H1 (cell line): ENCODE data around the gene WDR33. TPM values are rescaled to one million over a fixed set of nuclear protein-coding genes. Genes with fewer than 3 reads are reported as not detected.

Source experiments
- CTCF ChIA-PET: fragments of 300-600 bp; sonication (Branson Sonifier 250); formaldehyde crosslinking; loops from one replicate; lab custom pipeline; 2021; ENCODE audit not compliant: partially characterized antibody; lab: Charles Lee
- POLR2A ChIA-PET: fragments of 300-600 bp; sonication (Branson Sonifier 250); formaldehyde crosslinking; loops from one replicate; lab custom pipeline; 2021; ENCODE audit warnings: inconsistent platforms; ENCODE audit not compliant: partially characterized antibody; lab: Charles Lee
- DNase-seq, 2 experiments: peaks; one replicate each; pipeline versions ENCODE4 v3.0.0 to v3.0.0-alpha.2; 2010 to 2022; ENCODE audit warnings: low spot score in 2 of 2, low read depth in 1 of 2, mixed read lengths in 1 of 2
- FAIRE-seq: peaks from 2 replicates; lab custom pipeline; 2011; peaks lifted over from hg19 to GRCh38; lab: Jason Lieb, UNC
- H2AFZ ChIP-seq: 2 replicates; pipeline ENCODE4 v1.8.1; 2012; ENCODE audit warnings: low read length, inconsistent platforms
- H2AK5ac ChIP-seq: 2 replicates; pipeline ENCODE4 v1.6.1; 2013; ENCODE audit warnings: low read depth, low read length
- H2BK120ac ChIP-seq: replicated peaks from 2 replicates; pipeline ENCODE3; 2013; ENCODE audit warnings: low read depth, low read length, inconsistent platforms
- H2BK12ac ChIP-seq: 2 replicates; pipeline ENCODE4 v1.6.1; 2013; ENCODE audit warnings: low read depth, low read length
- H2BK15ac ChIP-seq: 2 replicates; pipeline ENCODE4 v1.6.1; 2013; ENCODE audit warnings: low read length
- H2BK20ac ChIP-seq: 2 replicates; pipeline ENCODE4 v1.6.1; 2013; ENCODE audit warnings: low read length
- H2BK5ac ChIP-seq: 2 replicates; pipeline ENCODE4 v1.6.1; 2013; ENCODE audit warnings: low read depth, low read length
- H3K14ac ChIP-seq: 2 replicates; pipeline ENCODE4 v1.6.1; 2013; ENCODE audit warnings: inconsistent platforms; ENCODE audit not compliant: insufficient read length
- H3K18ac ChIP-seq: 2 replicates; pipeline ENCODE4 v1.6.1; 2013; ENCODE audit warnings: low read length; ENCODE audit errors: extremely low read depth
- H3K23ac ChIP-seq: 2 replicates; pipeline ENCODE4 v1.6.1; 2013; ENCODE audit warnings: inconsistent platforms; ENCODE audit not compliant: insufficient read length
- H3K23me2 ChIP-seq: 2 replicates; pipeline ENCODE4 v1.6.1; 2013; ENCODE audit warnings: low read depth, low read length
- H3K27ac ChIP-seq: 2 replicates; pipeline ENCODE4 v1.6.1; 2011; ENCODE audit warnings: low read depth, low read length, inconsistent platforms
- H3K27me3 ChIP-seq, 4 experiments: replicated peaks in 1 of 4; 1 replicate in 1 of 4; 2 replicates in 3 of 4; pipeline versions ENCODE4 v1.6.1 to v1.8.1; 2011 to 2013; ENCODE audit warnings: low read length in 3 of 4, mild to moderate bottlenecking in 3 of 4, inconsistent platforms in 2 of 4, mixed read lengths in 2 of 4, moderate library complexity in 1 of 4; ENCODE audit not compliant: control insufficient read depth in 3 of 4, insufficient read depth in 3 of 4; ENCODE audit errors: extremely low read depth in 1 of 4
- H3K36me3 ChIP-seq, 4 experiments: 2 replicates each; pipeline versions ENCODE4 v1.6.1 to v1.8.1; 2011 to 2013; ENCODE audit warnings: mild to moderate bottlenecking in 4 of 4, low read length in 3 of 4, moderate library complexity in 2 of 4, control low read depth in 1 of 4, inconsistent platforms in 1 of 4; ENCODE audit not compliant: insufficient read depth in 4 of 4, control insufficient read depth in 2 of 4
- H3K4ac ChIP-seq: replicated peaks from 2 replicates; pipeline ENCODE3; 2013; ENCODE audit warnings: low read length, low read depth, mixed read lengths, inconsistent platforms; ENCODE audit not compliant: insufficient read length
- H3K4me1 ChIP-seq, 4 experiments: replicated peaks in 1 of 4; 1 replicate in 1 of 4; 2 replicates in 3 of 4; pipeline versions ENCODE4 v1.6.1 to v1.8.1; 2011 to 2013; ENCODE audit warnings: low read length in 3 of 4, inconsistent platforms in 2 of 4, mixed read lengths in 1 of 4; ENCODE audit not compliant: insufficient read depth in 4 of 4, control insufficient read depth in 3 of 4
- H3K4me2 ChIP-seq, 2 experiments: 2 replicates each; pipeline versions ENCODE4 v1.6.1 to v1.8.1; 2011 to 2013; ENCODE audit warnings: low read depth in 2 of 2, low read length in 2 of 2, control low read depth in 1 of 2, inconsistent platforms in 1 of 2, mild to moderate bottlenecking in 1 of 2; ENCODE audit not compliant: insufficient read depth in 1 of 2
- H3K4me3 ChIP-seq, 4 experiments: fragments of 200-600, 300-600 bp in 1 of 4; sonication (generic), shearing (Covaris generic), sonication (Bioruptor Twin) in 1 of 4; 2 replicates each; pipeline versions ENCODE4 v1.5.1 to v1.8.1; 2011 to 2016; ENCODE audit warnings: low read length in 4 of 4, low read depth in 3 of 4, control low read depth in 2 of 4, inconsistent platforms in 2 of 4, mild to moderate bottlenecking in 2 of 4, mixed read lengths in 1 of 4, moderate library complexity in 1 of 4; ENCODE audit not compliant: insufficient read depth in 2 of 4; ENCODE audit errors: extremely low read depth in 1 of 4
- H3K56ac ChIP-seq: replicated peaks from 2 replicates; pipeline ENCODE3; 2013; ENCODE audit warnings: low read depth, mild to moderate bottlenecking, mixed read lengths, low read length, inconsistent platforms; ENCODE audit not compliant: insufficient read length
- H3K79me1 ChIP-seq: 2 replicates; pipeline ENCODE4 v1.6.1; 2013; ENCODE audit warnings: low read depth, low read length, control low read depth
- H3K79me2 ChIP-seq, 2 experiments: 2 replicates each; pipeline versions ENCODE4 v1.6.1 to v1.8.1; 2012 to 2013; ENCODE audit warnings: low read length in 2 of 2, mild to moderate bottlenecking in 2 of 2, inconsistent platforms in 1 of 2; ENCODE audit not compliant: insufficient read depth in 2 of 2, control insufficient read depth in 1 of 2
- H3K9ac ChIP-seq, 4 experiments: replicated peaks in 1 of 4; 1 replicate in 1 of 4; 2 replicates in 3 of 4; pipeline versions ENCODE4 v1.6.1 to v1.8.1; 2011 to 2013; ENCODE audit warnings: low read depth in 3 of 4, low read length in 3 of 4, control low read depth in 2 of 4, mild to moderate bottlenecking in 2 of 4, moderate library complexity in 2 of 4, inconsistent platforms in 1 of 4; ENCODE audit errors: extremely low read depth in 1 of 4
- H3K9me3 ChIP-seq, 2 experiments: 2 replicates each; pipeline versions ENCODE4 v1.6.1 to v1.8.1; 2012 to 2013; ENCODE audit warnings: mild to moderate bottlenecking in 2 of 2, moderate library complexity in 2 of 2, control low read depth in 1 of 2, inconsistent platforms in 1 of 2, low read depth in 1 of 2, low read length in 1 of 2, mixed read lengths in 1 of 2; ENCODE audit not compliant: insufficient read depth in 2 of 2
- H4K20me1 ChIP-seq, 2 experiments: replicated peaks in 1 of 2; 2 replicates each; pipeline versions ENCODE3 to v1.8.1; 2011 to 2013; ENCODE audit warnings: inconsistent platforms in 2 of 2, low read length in 2 of 2, mild to moderate bottlenecking in 1 of 2; ENCODE audit not compliant: insufficient read depth in 2 of 2, control insufficient read depth in 1 of 2
- H4K5ac ChIP-seq: 2 replicates; pipeline ENCODE4 v1.6.1; 2013; ENCODE audit warnings: low read length, low read depth, mixed read lengths, inconsistent platforms; ENCODE audit not compliant: insufficient read length
- H4K8ac ChIP-seq: 2 replicates; pipeline ENCODE4 v1.8.0; 2013; ENCODE audit warnings: mild to moderate bottlenecking, moderate library complexity, low read length, inconsistent platforms; ENCODE audit not compliant: insufficient read depth; ENCODE audit errors: extremely low read depth
- H4K91ac ChIP-seq: replicated peaks from 2 replicates; pipeline ENCODE3; 2013; ENCODE audit warnings: low read length, mixed read lengths, inconsistent platforms; ENCODE audit not compliant: insufficient read length
- ASH2L ChIP-seq: fragments of 200-600, 300-600 bp; sonication (generic); IDR thresholded peaks from one replicate; pipeline ENCODE4 v1.7.1; 2017; ENCODE audit warnings: low read length
- BCL11A ChIP-seq, 2 experiments: IDR thresholded peaks; one replicate each; pipeline ENCODE4 v1.6.1; 2011; ENCODE audit warnings: low read depth in 2 of 2, low read length in 2 of 2, mild to moderate bottlenecking in 2 of 2
- FOSL1 ChIP-seq: IDR thresholded peaks from 2 replicates; pipeline ENCODE4 v1.6.1; 2011; ENCODE audit warnings: mild to moderate bottlenecking, low read depth, low read length, moderate library complexity; ENCODE audit not compliant: insufficient read depth
- NRF1 ChIP-seq: IDR thresholded peaks from 2 replicates; pipeline ENCODE4 v1.6.1; 2011; ENCODE audit warnings: mild to moderate bottlenecking, low read depth, low read length, improper control_type of control experiment
- RXRA ChIP-seq: IDR thresholded peaks from 2 replicates; pipeline ENCODE4 v1.6.1; 2011; ENCODE audit warnings: low read depth, mild to moderate bottlenecking, low read length, moderate library complexity; ENCODE audit not compliant: insufficient read depth
- SIX5 ChIP-seq: IDR thresholded peaks from 2 replicates; pipeline ENCODE4 v1.6.1; 2011; ENCODE audit warnings: mild to moderate bottlenecking, low read depth, low read length
- SP2 ChIP-seq: IDR thresholded peaks from 2 replicates; pipeline ENCODE4 v1.6.1; 2012; ENCODE audit warnings: mild to moderate bottlenecking, low read length, inconsistent platforms
- SP4 ChIP-seq: IDR thresholded peaks from 2 replicates; pipeline ENCODE4 v1.6.1; 2012; ENCODE audit warnings: low read length, inconsistent platforms
- SUZ12 ChIP-seq: fragments of 200-600 bp; sonication (generic); IDR thresholded peaks from 2 replicates; pipeline ENCODE4 v1.6.1; 2012; ENCODE audit warnings: mild to moderate bottlenecking, inconsistent platforms, low read length, moderate library complexity, mixed read lengths
- TEAD4 ChIP-seq: IDR thresholded peaks from 2 replicates; pipeline ENCODE4 v1.6.1; 2012; ENCODE audit warnings: low read depth, low read length, inconsistent platforms, mixed read lengths
- WGBS, 2 experiments: shearing (Covaris generic) in 1 of 2; methylation state at CpG; one replicate each; pipeline versions ENCODE4 v1.1.6 to v1.1.7; 2013 to 2015; ENCODE audit warnings: low lambda C conversion rate in 2 of 2, mixed read lengths in 2 of 2, inconsistent platforms in 1 of 2, low coverage in 1 of 2, missing lambda C conversion rate in 1 of 2; ENCODE audit not compliant: insufficient replicate concordance in 2 of 2, insufficient coverage in 1 of 2, insufficient read length in 1 of 2; ENCODE audit errors: extremely low coverage in 1 of 2, missing lambda C conversion rate in 1 of 2; 5-methylcytosine and 5-hydroxymethylcytosine counted together
- polyA plus RNA-seq, 7 experiments: library from polyadenylated mRNA; depleted of rRNA in 3 of 7; stranded (reverse) in 5 of 7; unstranded in 2 of 7; fragments of >200 nt in 5 of 7; fragments of 200-250 nt in 2 of 7; gene quantifications; 1 replicate in 5 of 7; 2 replicates in 1 of 7; 4 replicates in 1 of 7; pipeline versions ENCODE4 v1.2.1 to v1.2.3, GENCODE V29; 2011 to 2013; ENCODE audit warnings: missing spikeins in 2 of 7, mixed read lengths in 2 of 7
- total RNA-seq: library from RNA; stranded (reverse); fragmentation: NEBNext Ultra II Directional; extraction: Animal tissue kit (Norgen Biotek cat#: 25700); gene quantifications from 2 replicates; pipeline ENCODE4 v1.2.1, GENCODE V29; 2021
- TF ChIP-seq, protein P1 (sequence below): IDR thresholded peaks from 2 replicates; pipeline ENCODE4 v1.6.1; 2011; ENCODE audit warnings: low read depth, mild to moderate bottlenecking, low read length; ENCODE audit not compliant: insufficient read depth

WDR33 gene
- total and polyA plus RNA-seq, 2 of the 8 experiments (the other 6 are each of a cell fraction or from before 2014, with no cell fraction given) = 18.1 to 82.7 TPM

DNA sequence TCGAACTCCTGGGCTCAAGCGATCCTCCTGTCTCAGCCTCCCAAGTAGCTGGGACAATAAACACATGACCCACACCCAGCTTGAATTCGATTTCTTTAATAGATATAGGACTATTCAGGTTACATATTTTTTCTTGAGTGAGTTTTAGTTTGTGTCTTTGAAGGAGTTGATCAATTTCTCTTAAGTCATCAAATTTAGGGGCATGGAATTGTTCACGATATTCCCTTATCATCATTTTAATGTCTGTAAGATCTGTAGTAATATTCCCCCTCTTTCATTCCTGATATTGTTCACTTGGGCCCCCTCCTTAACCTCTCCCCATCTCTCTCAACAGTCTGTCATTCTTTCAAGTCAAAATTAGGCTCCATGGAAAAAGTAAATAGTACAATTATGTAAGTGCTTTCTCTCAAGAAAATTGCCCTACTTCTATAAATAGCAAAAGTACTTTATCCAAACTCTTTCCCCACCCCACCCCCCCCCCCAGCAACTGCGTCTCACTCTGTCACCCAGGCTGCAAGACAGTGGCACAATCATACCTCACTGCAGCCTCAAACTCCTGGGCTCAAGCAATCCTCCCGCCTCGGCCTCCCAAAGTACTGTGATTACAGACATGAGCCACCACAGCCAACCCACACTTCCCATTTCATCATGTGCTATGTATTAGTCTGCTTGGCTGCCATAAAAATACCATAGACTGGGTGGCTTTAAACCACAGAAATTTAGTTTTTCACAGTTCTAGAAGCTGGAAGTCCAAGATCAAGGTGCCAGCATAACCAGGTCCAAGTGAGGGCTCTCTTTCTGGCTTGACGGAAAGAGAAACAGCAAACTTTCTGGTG lies 20.1 kb downstream of the WDR33 start:
- Histone ChIP-seq H2BK15ac (no peak overlapping the region), H3K4ac (no peak overlapping the region), H2BK12ac (no peak overlapping the region), H3K9ac (no peak overlapping the region), H3K9me3 (0 out of 4 replicates have a peak, but pooled peaks cover 2 to 5% of the 10 kb centered on the region in 2 experiments)
- WGBS, 2 experiments = 94% methylated on average over 8 of the region's 8 CpGs; no CpG with 5 or more reads in 1 of the 2 experiments
- POLR2A ChIA-PET = interaction anchor here (0.6 kb wide), 2 partner anchors 67 to 286 kb away, joined by 3 to 4 read pairs; no protein-coding TSS in a partner anchor
- TF ChIP-seq SP2 = no peak
- no peak for TF ChIP-seq BCL11A (IDR thresholded peaks at IDR 0.05; ENCODE audit: low read depth in 2 of 2, low read length in 2 of 2)
- no peak for TF ChIP-seq ASH2L
- no peak for TF ChIP-seq RXRA
- no peak for TF ChIP-seq FOSL1
- TF ChIP-seq TEAD4 = no peak
- TF ChIP-seq SP4 = no peak
- TF ChIP-seq SUZ12 = no peak
- TF ChIP-seq NRF1 = no peak
- TF ChIP-seq SIX5 = no peak
- TF ChIP-seq, protein P1, sequence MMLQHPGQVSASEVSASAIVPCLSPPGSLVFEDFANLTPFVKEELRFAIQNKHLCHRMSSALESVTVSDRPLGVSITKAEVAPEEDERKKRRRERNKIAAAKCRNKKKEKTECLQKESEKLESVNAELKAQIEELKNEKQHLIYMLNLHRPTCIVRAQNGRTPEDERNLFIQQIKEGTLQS = no peak
- TF ChIP-seq, all 59 proteins: peak for 0
- H4K20me1 ChIP-seq = peaks cover 0 to 3% of the 10 kb centered on the region in 2 experiments
- CTCF ChIA-PET = interaction anchor here (0.6 kb wide), 1 partner anchor 300 kb away, joined by 3 read pairs; the partner anchor contains the start of gene UGGT1
- no peak overlapping the region for H3K14ac ChIP-seq
- H3K56ac ChIP-seq = no peak overlapping the region
- H3K36me3 ChIP-seq = peaks cover 0 to 5% (median 1%) of the 10 kb centered on the region in 4 experiments; a peak in 2 of 8 replicates
- H3K27ac ChIP-seq = no peak overlapping the region
- no peak overlapping the region for H3K4me2 ChIP-seq
- DNase-seq = no peak
- no peak overlapping the region for H2BK5ac ChIP-seq
- H4K8ac ChIP-seq = no peak overlapping the region; the same call in 1 of the 2 replicates
- H2BK120ac ChIP-seq = no peak overlapping the region
- FAIRE-seq = no peak
- H3K4me1 ChIP-seq = no peaks in the 10 kb centered on the region
- no peak overlapping the region for H3K23ac ChIP-seq
- no peaks in the 10 kb centered on the region for H3K27me3 ChIP-seq
- no peak overlapping the region for H4K91ac ChIP-seq
- no peak overlapping the region for H4K5ac ChIP-seq
- no peaks in the 10 kb centered on the region for H3K23me2 ChIP-seq
- H2BK20ac ChIP-seq = no peak overlapping the region
- H3K79me2 ChIP-seq = peaks cover 2 to 63% of the 10 kb centered on the region in 2 experiments; a peak in 3 of 4 replicates
- no peak overlapping the region for H3K4me3 ChIP-seq
- no peak overlapping the region for H2AFZ ChIP-seq
- H2AK5ac ChIP-seq = no peak overlapping the region
- H3K18ac ChIP-seq = no peak overlapping the region
- peaks cover 2% of the 10 kb centered on the region for H3K79me1 ChIP-seq
